Measurements from ENCODE around the gene AP2A1. TPM values are rescaled to one million over a fixed set of nuclear protein-coding genes. Genes with fewer than 3 reads are reported as not detected.
A peak's percentile ranks its signal among the peaks of the same experiment; 100 is the strongest.

AP2A1 gene
- total and polyA plus RNA-seq, 9 of the 15 experiments (the other 6 are each of a cell fraction or from before 2014, with no cell fraction given): 0.55 to 150 (median 31.9) TPM

GRCh38 chr19:49805822-49806619, 39.2 kb downstream of the AP2A1 start (continued):
- TF ChIP-seq FOXK1 (CRISPR knock-in tag; IDR thresholded peaks at IDR 0.05; ENCODE audit: borderline replicate concordance): no peak
- no peak for TF ChIP-seq HNRNPL (IDR thresholded peaks at IDR 0.05; ENCODE audit: low read depth, low read length)
- no peak for TF ChIP-seq ZSCAN29 (IDR thresholded peaks at IDR 0.05)
- TF ChIP-seq SIN3A (IDR thresholded peaks at IDR 0.05; ENCODE audit: borderline replicate concordance in 2 of 2, control insufficient read depth in 1 of 2, low read depth in 2 of 2, low read length in 2 of 2): no peak
- no peak for TF ChIP-seq STAT5B (CRISPR knock-in tag; IDR thresholded peaks at IDR 0.05)
- no peak for TF ChIP-seq PREB (CRISPR knock-in tag; IDR thresholded peaks at IDR 0.05)
- no peak for TF ChIP-seq PHB2 (IDR thresholded peaks at IDR 0.05; ENCODE audit: low read depth)
- no peak for TF ChIP-seq ZNF197 (CRISPR knock-in tag; IDR thresholded peaks at IDR 0.05; ENCODE audit: low read depth)
- TF ChIP-seq AFF4 (CRISPR knock-in tag; IDR thresholded peaks at IDR 0.05): no peak
- no peak for TF ChIP-seq XRCC5 (IDR thresholded peaks at IDR 0.05; ENCODE audit: low read depth, low read length)
- TF ChIP-seq ARID1B (IDR thresholded peaks at IDR 0.05): no peak
- TF ChIP-seq E2F8 (IDR thresholded peaks at IDR 0.05; ENCODE audit: low read depth, partially characterized antibody): no peak
- TF ChIP-seq MYNN (IDR thresholded peaks at IDR 0.05): no peak
- TF ChIP-seq MYNN (CRISPR knock-in tag; IDR thresholded peaks at IDR 0.05): no peak
- no peak for TF ChIP-seq ZFPM2 (CRISPR knock-in tag; IDR thresholded peaks at IDR 0.05)
- TF ChIP-seq RCOR1 (IDR thresholded peaks at IDR 0.05; ENCODE audit: borderline replicate concordance in 1 of 2, low read depth in 2 of 2, low read length in 2 of 2): peak; percentile 65 to 81; a peak in 3 of 4 replicates
- TF ChIP-seq SUPT5H (IDR thresholded peaks at IDR 0.05): 0 out of 2 replicates have a peak, but pooled peaks have one; percentile 41
- no peak for TF ChIP-seq NCOA4 (IDR thresholded peaks at IDR 0.05; ENCODE audit: partially characterized antibody)
- TF ChIP-seq ZEB2 (IDR thresholded peaks at IDR 0.05): no peak
- no peak for TF ChIP-seq SAP30 (IDR thresholded peaks at IDR 0.05; ENCODE audit: borderline replicate concordance, insufficient read depth, low read depth, low read length, poor library complexity, severe bottlenecking)
